HCT116 (cell line): ENCODE data around the gene FBXL15. TPM values are rescaled to one million over a fixed set of nuclear protein-coding genes. Genes with fewer than 3 reads are reported as not detected.

Experiments
- ATAC-seq: fragments of 200-7000 bp; cut with Tn5 transposase; 2 replicates; pipeline ENCODE4 v1.9.1; 2020; ENCODE audit warnings: mild to moderate bottlenecking, moderate library complexity
- BruUV-seq: library from RNA; stranded (reverse); fragments of 400-500 nt; replicated peaks from 2 replicates; lab custom pipeline; 2021; lab: Mats Ljungman, UMichigan
- CTCF ChIA-PET: fragments of 300-600 bp; sonication (Branson Sonifier 250); formaldehyde crosslinking; loops from one replicate; lab custom pipeline; 2021; ENCODE audit warnings: antibody characterized with exemption; lab: Charles Lee
- POLR2A ChIA-PET: fragments of 300-600, 350-600 bp; sonication (Branson Sonifier 250); formaldehyde crosslinking; loops from one replicate; lab custom pipeline; 2021; ENCODE audit warnings: antibody characterized with exemption; lab: Charles Lee
- RAD21 ChIA-PET, 2 experiments: fragments of 300-600 bp; sonication (Branson Sonifier 250); formaldehyde crosslinking; loops; one replicate each; lab custom pipeline; 2023; ENCODE audit warnings: low total read pairs in 2 of 2; ENCODE audit not compliant: uncharacterized antibody in 2 of 2, unreplicated experiment in 2 of 2, low non-redundant PET in 1 of 2; lab: Charles Lee
- DNase-seq: peaks from one replicate; pipeline ENCODE4 v3.0.0-alpha.2; 2010; ENCODE audit warnings: low read depth, low spot score
- H2AFZ ChIP-seq: fragments of 200-600 bp; shearing (Covaris generic), sonication (generic); 2 replicates; pipeline ENCODE4 v1.6.1; 2017; ENCODE audit warnings: low read depth, mixed run types, mixed read lengths, antibody characterized with exemption, low read length; ENCODE audit not compliant: poor library complexity, severe bottlenecking
- H3K27ac ChIP-seq: 2 replicates; pipeline ENCODE4 v1.5.1; 2012; ENCODE audit warnings: low read depth, low read length
- H3K27me3 ChIP-seq: fragments of 200-600 bp; sonication (generic); 2 replicates; pipeline ENCODE4 v1.6.1; 2016; ENCODE audit warnings: mixed run types, low read length, mixed read lengths; ENCODE audit not compliant: insufficient read depth
- H3K36me3 ChIP-seq, 2 experiments: fragments of 200-500 bp in 1 of 2; fragments of 200-600 bp in 1 of 2; sonication (Bioruptor generic) in 1 of 2; sonication (generic) in 1 of 2; 2 replicates each; pipeline versions ENCODE4 v1.5.1 to v1.6.1; 2014 to 2016; ENCODE audit warnings: low read length in 2 of 2, inconsistent platforms in 1 of 2, mixed read lengths in 1 of 2, mixed run types in 1 of 2; ENCODE audit not compliant: insufficient read depth in 2 of 2, control insufficient read depth in 1 of 2
- H3K4me1 ChIP-seq, 2 experiments: fragments of 200-600 bp in 1 of 2; sonication (generic) in 1 of 2; 2 replicates each; pipeline versions ENCODE4 v1.5.1 to v1.6.1; 2012 to 2017; ENCODE audit warnings: low read length in 2 of 2, inconsistent platforms in 1 of 2, mild to moderate bottlenecking in 1 of 2, mixed read lengths in 1 of 2, mixed run types in 1 of 2, moderate library complexity in 1 of 2; ENCODE audit not compliant: insufficient read depth in 2 of 2, control insufficient read depth in 1 of 2
- H3K4me2 ChIP-seq: fragments of 200-600 bp; sonication (generic); 2 replicates; pipeline ENCODE4 v1.6.1; 2017; ENCODE audit warnings: mixed run types, low read length, mixed read lengths
- H3K4me3 ChIP-seq, 2 experiments: fragments of 200-600 bp in 1 of 2; sonication (generic) in 1 of 2; replicated peaks in 1 of 2; 2 replicates each; pipeline ENCODE4 v1.5.1; 2011 to 2016; ENCODE audit warnings: low read length in 2 of 2, control low read depth in 1 of 2, low read depth in 1 of 2, mild to moderate bottlenecking in 1 of 2, mixed read lengths in 1 of 2, mixed run types in 1 of 2
- H3K79me2 ChIP-seq: fragments of 200-600 bp; sonication (generic); 2 replicates; pipeline ENCODE4 v1.6.1; 2017; ENCODE audit warnings: mild to moderate bottlenecking, mixed run types, low read length, moderate library complexity, mixed read lengths; ENCODE audit not compliant: insufficient read depth
- H3K9ac ChIP-seq: fragments of 200-600 bp; sonication (generic); 2 replicates; pipeline ENCODE4 v1.6.1; 2016; ENCODE audit warnings: low read length, mixed read lengths
- H3K9me2 ChIP-seq: fragments of 200-600 bp; sonication (generic), shearing (Covaris generic); 2 replicates; pipeline ENCODE4 v1.6.1; 2017; ENCODE audit warnings: mixed run types, mild to moderate bottlenecking, moderate library complexity; ENCODE audit not compliant: insufficient read depth
- H3K9me3 ChIP-seq, 2 experiments: fragments of 200-500 bp in 1 of 2; fragments of 200-600 bp in 1 of 2; sonication (Bioruptor generic) in 1 of 2; sonication (generic) in 1 of 2; 2 replicates each; pipeline ENCODE4 v1.6.1; 2014 to 2017; ENCODE audit warnings: low read length in 2 of 2, mixed read lengths in 2 of 2, inconsistent platforms in 1 of 2, low read depth in 1 of 2, mild to moderate bottlenecking in 1 of 2, mixed run types in 1 of 2, moderate library complexity in 1 of 2; ENCODE audit not compliant: control insufficient read depth in 1 of 2, insufficient read depth in 1 of 2
- H4K20me1 ChIP-seq: fragments of 200-600 bp; sonication (generic), shearing (Covaris generic); 2 replicates; pipeline ENCODE4 v1.6.1; 2017; ENCODE audit warnings: mixed run types, mild to moderate bottlenecking, moderate library complexity; ENCODE audit not compliant: insufficient read depth
- CBX3 ChIP-seq: IDR thresholded peaks from 2 replicates; pipeline ENCODE4 v1.6.1; 2012; ENCODE audit warnings: low read depth
- CEBPB ChIP-seq: IDR thresholded peaks from 2 replicates; pipeline ENCODE4 v1.6.1; 2012; ENCODE audit warnings: low read depth
- EGR1 ChIP-seq: IDR thresholded peaks from 2 replicates; pipeline ENCODE4 v1.6.1; 2012; ENCODE audit warnings: low read depth
- ELF1 ChIP-seq: IDR thresholded peaks from 2 replicates; pipeline ENCODE4 v1.6.1; 2012; ENCODE audit warnings: low read depth, borderline replicate concordance
- EZH2 ChIP-seq: fragments of 200-600 bp; sonication (generic); IDR thresholded peaks from 2 replicates; pipeline ENCODE4 v1.6.1; 2017; ENCODE audit warnings: antibody characterized with exemption, mixed run types
- EZH2phosphoT487 ChIP-seq: fragments of 200-600 bp; IDR thresholded peaks from 2 replicates; pipeline ENCODE4 v1.6.1; 2018; ENCODE audit warnings: antibody characterized with exemption, borderline replicate concordance
- FOSL1 ChIP-seq: IDR thresholded peaks from 2 replicates; pipeline ENCODE4 v1.6.1; 2012; ENCODE audit warnings: low read depth
- JUND ChIP-seq: IDR thresholded peaks from 2 replicates; pipeline ENCODE4 v1.6.1; 2012
- SIN3A ChIP-seq: IDR thresholded peaks from 2 replicates; pipeline ENCODE4 v1.6.1; 2012; ENCODE audit warnings: low read depth
- SP1 ChIP-seq: IDR thresholded peaks from 2 replicates; pipeline ENCODE4 v1.6.1; 2012; ENCODE audit warnings: low read depth
- SRF ChIP-seq: IDR thresholded peaks from 2 replicates; pipeline ENCODE4 v1.6.1; 2012; ENCODE audit warnings: low read depth
- TCF7L2 ChIP-seq: IDR thresholded peaks from 2 replicates; pipeline ENCODE4 v1.7.0; 2011; ENCODE audit warnings: borderline replicate concordance, inconsistent platforms; ENCODE audit not compliant: insufficient read depth, insufficient read length; ENCODE audit errors: extremely low read depth
- YY1 ChIP-seq: IDR thresholded peaks from 2 replicates; pipeline ENCODE4 v1.6.1; 2011; ENCODE audit warnings: low read length, low read depth, moderate library complexity, mild to moderate bottlenecking; ENCODE audit not compliant: insufficient replicate concordance; ENCODE audit errors: extremely low read depth
- intact Hi-C: fragments of 100-400 bp; cut with micrococcal nuclease; formaldehyde crosslinking; loops from 2 replicates; pipeline ENCODE4 v1.10.0; 2022
- total RNA-seq: library from RNA; stranded (reverse); gene quantifications from one replicate; pipeline ENCODE4 v1.2.1, GENCODE V29; 2021; ENCODE audit not compliant: unreplicated experiment
- TF ChIP-seq, protein P1 (sequence below): IDR thresholded peaks from 2 replicates; pipeline ENCODE4 v1.6.1; 2012
- TF ChIP-seq, protein P2 (sequence below): IDR thresholded peaks from 2 replicates; pipeline ENCODE4 v1.6.1; 2012
- TF ChIP-seq, protein P3 (sequence below): IDR thresholded peaks from 2 replicates; pipeline ENCODE4 v1.6.1; 2011; ENCODE audit warnings: mild to moderate bottlenecking, low read length, moderate library complexity; ENCODE audit not compliant: insufficient replicate concordance; ENCODE audit errors: extremely low read depth
- TF ChIP-seq, protein P4 (sequence below), 3 experiments: fragments of 200-600 bp in 1 of 3; sonication (generic) in 1 of 3; IDR thresholded peaks in 2 of 3; conservative IDR thresholded peaks in 1 of 3; 2 replicates each; pipeline ENCODE4 v1.5.1; 2012 to 2017; ENCODE audit warnings: low read depth in 2 of 3, low read length in 2 of 3, antibody characterized with exemption in 1 of 3, borderline replicate concordance in 1 of 3, control low read depth in 1 of 3, mild to moderate bottlenecking in 1 of 3, mixed read lengths in 1 of 3, mixed run types in 1 of 3, moderate library complexity in 1 of 3; ENCODE audit not compliant: insufficient read depth in 1 of 3

Gene FBXL15
- total RNA-seq, 1 experiment from 2014 or later: 21.1 TPM

DNA sequence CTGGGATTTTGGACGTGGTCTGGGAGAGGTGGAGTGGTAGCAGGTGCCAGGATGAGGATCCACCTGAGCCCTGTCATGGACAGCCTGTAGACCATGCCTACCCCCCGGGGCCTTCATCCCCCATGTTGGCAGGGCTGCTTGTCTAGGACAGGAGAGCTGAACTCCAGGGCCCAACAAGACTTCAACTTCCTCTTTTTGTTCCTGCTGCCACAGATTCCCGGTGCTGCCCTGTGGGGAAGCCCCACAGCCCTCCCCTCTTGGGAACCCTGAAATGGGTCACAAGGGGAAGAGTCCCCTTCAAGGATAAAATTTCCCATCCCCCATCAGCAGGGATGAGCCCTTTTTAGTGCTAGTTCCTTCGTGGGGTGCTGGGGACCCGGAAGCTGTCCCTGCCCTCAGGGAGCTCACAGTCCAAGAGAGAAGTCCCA, 13.0 kb downstream of the FBXL15 start (continued):
- TF ChIP-seq EZH2: no peak
- TF ChIP-seq, protein P1, sequence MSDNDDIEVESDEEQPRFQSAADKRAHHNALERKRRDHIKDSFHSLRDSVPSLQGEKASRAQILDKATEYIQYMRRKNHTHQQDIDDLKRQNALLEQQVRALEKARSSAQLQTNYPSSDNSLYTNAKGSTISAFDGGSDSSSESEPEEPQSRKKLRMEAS: no peak
- TF ChIP-seq CBX3: no peak

DNA sequence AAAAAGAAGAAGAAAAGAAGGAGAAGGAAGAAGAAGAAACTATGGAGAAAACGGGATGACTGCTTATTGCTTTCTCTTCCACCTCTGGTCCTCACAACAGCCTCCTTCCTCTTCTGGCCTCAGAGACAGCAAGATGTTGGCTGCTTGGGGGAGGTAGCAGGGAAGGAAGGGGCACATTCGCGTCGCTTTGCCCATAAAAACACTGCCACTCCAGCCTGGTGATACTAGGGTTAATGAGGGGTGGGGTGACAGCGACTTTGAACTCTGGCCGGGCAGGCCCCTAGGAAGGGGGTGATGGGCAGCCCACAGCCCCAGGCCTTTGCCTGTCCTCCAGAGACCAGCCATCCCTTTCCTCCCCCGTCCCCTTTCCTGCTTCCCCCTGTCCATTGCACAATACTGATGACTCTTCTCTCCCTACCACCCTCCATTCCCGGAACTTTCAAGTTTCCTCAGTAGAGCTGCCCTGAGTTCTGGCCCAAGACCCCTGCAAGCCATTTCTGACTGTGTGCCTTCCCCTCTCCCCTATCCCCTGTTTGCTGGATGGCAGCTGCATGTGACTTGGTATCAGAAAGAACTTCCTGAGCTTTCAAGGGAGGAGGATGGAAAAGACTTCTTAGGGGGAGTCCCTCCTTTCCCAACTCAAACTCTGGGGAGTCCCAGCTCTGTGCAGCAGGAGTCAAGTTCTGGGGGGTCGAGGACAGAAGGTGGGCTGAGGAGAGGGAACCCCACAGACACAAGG, 13.9 kb downstream of the FBXL15 start:
- Histone ChIP-seq H3K27ac (no peak overlapping the region), H3K4me1 (peaks cover 0 to 26% of the 10 kb centered on the region in 2 experiments; a peak in 2 of 4 replicates), H3K9ac (no peak overlapping the region), H3K4me3 (no peak overlapping the region), H2AFZ (no peak overlapping the region), H3K9me3 (no peaks in the 10 kb centered on the region), H3K79me2 (peaks cover 19% of the 10 kb centered on the region), H3K9me2 (no peaks in the 10 kb centered on the region), H3K27me3 (peaks cover 7% of the 10 kb centered on the region; the same call in 1 of the 2 replicates), H3K4me2 (no peak overlapping the region), H4K20me1 (no peaks in the 10 kb centered on the region), H3K36me3 (no peaks in the 10 kb centered on the region)
- BruUV-seq: no TSS peak
- ATAC-seq (no peak), DNase-seq (no peak)
- RAD21 ChIA-PET: no interaction called here
- POLR2A ChIA-PET: interaction anchor here (0.9 to 6.6 kb wide), 2 partner anchors 12 to 17 kb away, joined by 3 to 36 read pairs; partner anchors contain the start of gene C10orf95
- intact Hi-C loops: no loop called here
- CTCF ChIA-PET: interaction anchor here (1.1 kb wide), 1 partner anchor 12 kb away, joined by 3 read pairs; no protein-coding TSS in a partner anchor
- no peak for TF ChIP-seq SRF
- no peak for TF ChIP-seq FOSL1
- TF ChIP-seq TCF7L2: no peak
- no peak for TF ChIP-seq JUND
- TF ChIP-seq EZH2phosphoT487: no peak
- TF ChIP-seq SIN3A: no peak
- no peak for TF ChIP-seq CEBPB
- TF ChIP-seq, protein P2, sequence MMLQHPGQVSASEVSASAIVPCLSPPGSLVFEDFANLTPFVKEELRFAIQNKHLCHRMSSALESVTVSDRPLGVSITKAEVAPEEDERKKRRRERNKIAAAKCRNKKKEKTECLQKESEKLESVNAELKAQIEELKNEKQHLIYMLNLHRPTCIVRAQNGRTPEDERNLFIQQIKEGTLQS: no peak
- TF ChIP-seq CBX3: no peak
- TF ChIP-seq, protein P1: no peak
- TF ChIP-seq SP1: no peak
- TF ChIP-seq YY1: no peak
- TF ChIP-seq, protein P3, sequence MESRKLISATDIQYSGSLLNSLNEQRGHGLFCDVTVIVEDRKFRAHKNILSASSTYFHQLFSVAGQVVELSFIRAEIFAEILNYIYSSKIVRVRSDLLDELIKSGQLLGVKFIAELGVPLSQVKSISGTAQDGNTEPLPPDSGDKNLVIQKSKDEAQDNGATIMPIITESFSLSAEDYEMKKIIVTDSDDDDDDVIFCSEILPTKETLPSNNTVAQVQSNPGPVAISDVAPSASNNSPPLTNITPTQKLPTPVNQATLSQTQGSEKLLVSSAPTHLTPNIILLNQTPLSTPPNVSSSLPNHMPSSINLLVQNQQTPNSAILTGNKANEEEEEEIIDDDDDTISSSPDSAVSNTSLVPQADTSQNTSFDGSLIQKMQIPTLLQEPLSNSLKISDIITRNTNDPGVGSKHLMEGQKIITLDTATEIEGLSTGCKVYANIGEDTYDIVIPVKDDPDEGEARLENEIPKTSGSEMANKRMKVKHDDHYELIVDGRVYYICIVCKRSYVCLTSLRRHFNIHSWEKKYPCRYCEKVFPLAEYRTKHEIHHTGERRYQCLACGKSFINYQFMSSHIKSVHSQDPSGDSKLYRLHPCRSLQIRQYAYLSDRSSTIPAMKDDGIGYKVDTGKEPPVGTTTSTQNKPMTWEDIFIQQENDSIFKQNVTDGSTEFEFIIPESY: no peak
- TF ChIP-seq ELF1: no peak
- no peak for TF ChIP-seq EGR1
- TF ChIP-seq, protein P4, sequence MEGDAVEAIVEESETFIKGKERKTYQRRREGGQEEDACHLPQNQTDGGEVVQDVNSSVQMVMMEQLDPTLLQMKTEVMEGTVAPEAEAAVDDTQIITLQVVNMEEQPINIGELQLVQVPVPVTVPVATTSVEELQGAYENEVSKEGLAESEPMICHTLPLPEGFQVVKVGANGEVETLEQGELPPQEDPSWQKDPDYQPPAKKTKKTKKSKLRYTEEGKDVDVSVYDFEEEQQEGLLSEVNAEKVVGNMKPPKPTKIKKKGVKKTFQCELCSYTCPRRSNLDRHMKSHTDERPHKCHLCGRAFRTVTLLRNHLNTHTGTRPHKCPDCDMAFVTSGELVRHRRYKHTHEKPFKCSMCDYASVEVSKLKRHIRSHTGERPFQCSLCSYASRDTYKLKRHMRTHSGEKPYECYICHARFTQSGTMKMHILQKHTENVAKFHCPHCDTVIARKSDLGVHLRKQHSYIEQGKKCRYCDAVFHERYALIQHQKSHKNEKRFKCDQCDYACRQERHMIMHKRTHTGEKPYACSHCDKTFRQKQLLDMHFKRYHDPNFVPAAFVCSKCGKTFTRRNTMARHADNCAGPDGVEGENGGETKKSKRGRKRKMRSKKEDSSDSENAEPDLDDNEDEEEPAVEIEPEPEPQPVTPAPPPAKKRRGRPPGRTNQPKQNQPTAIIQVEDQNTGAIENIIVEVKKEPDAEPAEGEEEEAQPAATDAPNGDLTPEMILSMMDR (IDR thresholded peaks at IDR 0.05 in 2 of 3, conservative IDR thresholded peaks at IDR 0.05 in 1 of 3; ENCODE audit: borderline replicate concordance in 1 of 3, insufficient read depth in 1 of 3, low read depth in 2 of 3, low read length in 2 of 3): no peak
